Lower leg skin (tissue), 4 donors: ENCODE results near the gene NEURL3. TPM values are rescaled to one million over a fixed set of nuclear protein-coding genes. Genes with fewer than 3 reads are reported as not detected.

ENCODE experiments used
- DNase-seq, 2 donors: peaks; one replicate each; pipeline ENCODE4 v3.0.0-alpha.2; 2019; ENCODE audit warnings: low spot score in 2 of 2
- H3K4me3 ChIP-seq: fragments of 200-600 bp; sonication (generic); 2 replicates; pipeline ENCODE4 v1.5.1; 2017; ENCODE audit warnings: mild to moderate bottlenecking, low read depth; ENCODE audit not compliant: poor library complexity, severe bottlenecking
- CTCF ChIP-seq, 3 donors: fragments of 450-650 bp; IDR thresholded peaks; one replicate each; pipeline ENCODE4 v1.5.1; 2016; ENCODE audit warnings: antibody characterized with exemption in 3 of 3, mild to moderate bottlenecking in 3 of 3, moderate library complexity in 2 of 3
- POLR2A ChIP-seq, 2 donors: fragments of 450-650 bp; IDR thresholded peaks; one replicate each; pipeline ENCODE4 v1.6.1; 2016 to 2017; ENCODE audit warnings: antibody characterized with exemption in 2 of 2, mild to moderate bottlenecking in 1 of 2, moderate library complexity in 1 of 2
- WGBS, 2 donors: methylation state at CpG; one replicate each; pipeline ENCODE4 v1.1.5; 2018; 5-methylcytosine and 5-hydroxymethylcytosine counted together
- intact Hi-C: fragments of 100-400 bp; cut with DNase I; formaldehyde crosslinking; loops from one replicate; pipeline ENCODE4 v1.15.0; 2023; ENCODE audit warnings: low total_unique reads
- total RNA-seq, 4 donors: library from RNA; depleted of rRNA; stranded (reverse); fragments of >200 nt; gene quantifications; one replicate each; pipeline ENCODE4 v1.1.0, GENCODE V29; 2016

The NEURL3 gene
- total RNA-seq, 4 donors from 2014 or later: 0.57 to 3.0 (median 1.7) TPM

GRCh38 chr2:96530144-96530430, 24.9 kb upstream of the NEURL3 start:
- WGBS, 2 donors: 81 to 89% methylated on average over 6 of the region's 6 CpGs
- intact Hi-C loops: no loop called here
- DNase-seq: no peak
- no peak overlapping the region for H3K4me3 ChIP-seq
- TF ChIP-seq CTCF (IDR thresholded peaks at IDR 0.05): no peak
- TF ChIP-seq POLR2A (IDR thresholded peaks at IDR 0.05): no peak

GRCh38 chr2:96529376-96530143, 24.4 kb upstream of the NEURL3 start:
- WGBS, 2 donors: 94% methylated on average over 8 to 9 of the region's 9 CpGs
- no peak for DNase-seq
- no peak overlapping the region for H3K4me3 ChIP-seq
- TF ChIP-seq CTCF (IDR thresholded peaks at IDR 0.05): no peak
- TF ChIP-seq POLR2A (IDR thresholded peaks at IDR 0.05): no peak
- intact Hi-C loops: no loop called here

GRCh38 chr2:96528700-96529375, 23.7 kb upstream of the NEURL3 start:
- no peak for DNase-seq
- 81% methylated on average over 8 of the region's 8 CpGs for WGBS, 2 donors
- TF ChIP-seq CTCF (IDR thresholded peaks at IDR 0.05) (no peak), POLR2A (IDR thresholded peaks at IDR 0.05) (no peak)
- intact Hi-C loops: no loop called here
- no peak overlapping the region for H3K4me3 ChIP-seq

GRCh38 chr2:96528006-96528699, 23.0 kb upstream of the NEURL3 start:
- DNase-seq: peak in 1 of 2 donors; percentile 93
- 42 to 56% methylated on average over 14 of the region's 14 CpGs for WGBS, 2 donors
- intact Hi-C loops: no loop called here
- TF ChIP-seq CTCF (IDR thresholded peaks at IDR 0.05): no peak
- no peak for TF ChIP-seq POLR2A (IDR thresholded peaks at IDR 0.05)
- H3K4me3 ChIP-seq: no peak overlapping the region

GRCh38 chr2:96527286-96528005, 22.3 kb upstream of the NEURL3 start:
- DNase-seq: no peak
- intact Hi-C loops: no loop called here
- H3K4me3 ChIP-seq: no peak overlapping the region
- no peak for TF ChIP-seq CTCF (IDR thresholded peaks at IDR 0.05)
- no peak for TF ChIP-seq POLR2A (IDR thresholded peaks at IDR 0.05)
- WGBS, 2 donors: 8 to 18% methylated on average over 24 to 28 of the region's 51 CpGs
